ENCODE measurements around the gene ADCY1. TPM values are rescaled to one million over a fixed set of nuclear protein-coding genes. Genes with fewer than 3 reads are reported as not detected.

Gene ADCY1
- total RNA-seq, 3 donors from 2014 or later (not counting 1 experiment from before 2014, with no cell fraction given) = 0.02 to 0.15 TPM; not detected in 1

- intact Hi-C loops (cut with micrococcal nuclease) = no loop called here
- Mint-ChIP-seq H3K4me3 (no peak overlapping the region), H3K36me3 (no peaks in the 10 kb centered on the region), H3K9me3 (no peaks in the 10 kb centered on the region), H3K27me3 (ENCODE audit: low read depth in 2 of 2) (no peaks in the 10 kb centered on the region), H3K27ac (no peak overlapping the region), H3K4me1 (no peaks in the 10 kb centered on the region)
- ATAC-seq = no peak
- H3K9me3 ChIP-seq (ENCODE audit: control insufficient read depth, insufficient read depth, low read length) = no peaks in the 10 kb centered on the region
- H3K27ac ChIP-seq (ENCODE audit: low read length) = no peak overlapping the region
- no peak overlapping the region for H3K4me3 ChIP-seq (ENCODE audit: low read length)
- no peak for TF ChIP-seq CTCF (IDR thresholded peaks at IDR 0.05)
- no peaks in the 10 kb centered on the region for H3K27me3 ChIP-seq (ENCODE audit: control insufficient read depth, insufficient read depth, low read length)
- WGBS (ENCODE audit: insufficient coverage) = 86% methylated on average over 6 of the region's 6 CpGs
- DNase-seq = no peak
- no peaks in the 10 kb centered on the region for H3K4me1 ChIP-seq (ENCODE audit: control insufficient read depth, insufficient read depth, low read length)
- H3K36me3 ChIP-seq (ENCODE audit: control insufficient read depth, insufficient read depth, low read length) = no peaks in the 10 kb centered on the region
Measured at GRCh38 chr7:45651540-45651939, 77.4 kb downstream of the ADCY1 start.

- Mint-ChIP-seq H3K27me3 (ENCODE audit: low read depth in 2 of 2) (no peaks in the 10 kb centered on the region), H3K4me3 (no peak overlapping the region), H3K27ac (no peak overlapping the region), H3K36me3 (no peaks in the 10 kb centered on the region), H3K4me1 (no peaks in the 10 kb centered on the region), H3K9me3 (no peaks in the 10 kb centered on the region)
- H3K36me3 ChIP-seq (ENCODE audit: control insufficient read depth, insufficient read depth, low read length) = no peaks in the 10 kb centered on the region
- DNase-seq (no peak), ATAC-seq (no peak)
- no peaks in the 10 kb centered on the region for H3K27me3 ChIP-seq (ENCODE audit: control insufficient read depth, insufficient read depth, low read length)
- H3K9me3 ChIP-seq (ENCODE audit: control insufficient read depth, insufficient read depth, low read length) = no peaks in the 10 kb centered on the region
- H3K27ac ChIP-seq (ENCODE audit: low read length) = no peak overlapping the region
- intact Hi-C loops (cut with micrococcal nuclease) = no loop called here
- TF ChIP-seq CTCF (IDR thresholded peaks at IDR 0.05) = no peak
- H3K4me1 ChIP-seq (ENCODE audit: control insufficient read depth, insufficient read depth, low read length) = no peaks in the 10 kb centered on the region
- 81% methylated on average over 2 of the region's 2 CpGs for WGBS (ENCODE audit: insufficient coverage)
- no peak overlapping the region for H3K4me3 ChIP-seq (ENCODE audit: low read length)
Measured at GRCh38 chr7:45652630-45653029, 78.5 kb downstream of the ADCY1 start.

- no peaks in the 10 kb centered on the region for H3K36me3 Mint-ChIP-seq
- no peak for TF ChIP-seq CTCF (IDR thresholded peaks at IDR 0.05)
- no peak for ATAC-seq
Measured at GRCh38 chr7:45653209-45653907, 79.2 kb downstream of the ADCY1 start.

GRCh38 chr7:45654341-45654740 lies 80.2 kb downstream of the ADCY1 start:
- H3K27me3 Mint-ChIP-seq (ENCODE audit: low read depth in 2 of 2) = no peaks in the 10 kb centered on the region
- WGBS (ENCODE audit: insufficient coverage) = 82% methylated on average over 5 of the region's 5 CpGs
- no peak for TF ChIP-seq CTCF (IDR thresholded peaks at IDR 0.05)

More at GRCh38 chr7:45653209-45653907, 79.2 kb downstream of the ADCY1 start:
- no peaks in the 10 kb centered on the region for H3K4me1 Mint-ChIP-seq
- Histone ChIP-seq H3K36me3 (ENCODE audit: control insufficient read depth, insufficient read depth, low read length) (no peaks in the 10 kb centered on the region), H3K27ac (ENCODE audit: low read length) (no peak overlapping the region), H3K4me3 (ENCODE audit: low read length) (no peak overlapping the region), H3K27me3 (ENCODE audit: control insufficient read depth, insufficient read depth, low read length) (no peaks in the 10 kb centered on the region), H3K9me3 (ENCODE audit: control insufficient read depth, insufficient read depth, low read length) (no peaks in the 10 kb centered on the region), H3K4me1 (ENCODE audit: control insufficient read depth, insufficient read depth, low read length) (no peaks in the 10 kb centered on the region)
- H3K27me3 Mint-ChIP-seq (ENCODE audit: low read depth in 2 of 2) = no peaks in the 10 kb centered on the region
- intact Hi-C loops (cut with micrococcal nuclease) = no loop called here
- H3K9me3 Mint-ChIP-seq = no peaks in the 10 kb centered on the region
- H3K27ac Mint-ChIP-seq = no peak overlapping the region
- no peak overlapping the region for H3K4me3 Mint-ChIP-seq
- no peak for DNase-seq
- 85% methylated on average over 4 of the region's 4 CpGs for WGBS (ENCODE audit: insufficient coverage)

More at GRCh38 chr7:45654341-45654740, 80.2 kb downstream of the ADCY1 start:
- Histone ChIP-seq H3K27me3 (ENCODE audit: control insufficient read depth, insufficient read depth, low read length) (no peaks in the 10 kb centered on the region), H3K9me3 (ENCODE audit: control insufficient read depth, insufficient read depth, low read length) (no peaks in the 10 kb centered on the region), H3K4me3 (ENCODE audit: low read length) (no peak overlapping the region), H3K36me3 (ENCODE audit: control insufficient read depth, insufficient read depth, low read length) (no peaks in the 10 kb centered on the region), H3K27ac (ENCODE audit: low read length) (no peak overlapping the region), H3K4me1 (ENCODE audit: control insufficient read depth, insufficient read depth, low read length) (no peaks in the 10 kb centered on the region)
- H3K4me1 Mint-ChIP-seq = no peaks in the 10 kb centered on the region
- intact Hi-C loops (cut with micrococcal nuclease) = no loop called here
- no peak overlapping the region for H3K4me3 Mint-ChIP-seq
- no peaks in the 10 kb centered on the region for H3K36me3 Mint-ChIP-seq
- no peak overlapping the region for H3K27ac Mint-ChIP-seq
- DNase-seq = no peak
- H3K9me3 Mint-ChIP-seq = no peaks in the 10 kb centered on the region
- no peak for ATAC-seq
